Endothelial cell of umbilical vein (primary cell): ENCODE measurements around the gene CCL16. TPM values are rescaled to one million over a fixed set of nuclear protein-coding genes. Genes with fewer than 3 reads are reported as not detected.

Source experiments
- BruUV-seq: library from RNA; stranded (reverse); fragments of 400-500 nt; replicated peaks from 2 replicates; lab custom pipeline; 2021; lab: Mats Ljungman, UMichigan
- CTCF ChIA-PET: fragments of 300-600, 350-600 bp; sonication (Branson Sonifier 250); formaldehyde crosslinking; loops from one replicate; lab custom pipeline; 2021; ENCODE audit warnings: antibody characterized with exemption, inconsistent platforms; lab: Charles Lee
- POLR2A ChIA-PET: fragments of 300-600, 350-600 bp; sonication (Branson Sonifier 250); formaldehyde crosslinking; loops from one replicate; lab custom pipeline; 2021; ENCODE audit warnings: antibody characterized with exemption, inconsistent platforms; lab: Charles Lee
- DNase-seq: peaks from one replicate; pipeline ENCODE4 v3.0.0-alpha.2; 2011; ENCODE audit warnings: low read depth, low spot score
- FAIRE-seq: peaks from 2 replicates; lab custom pipeline; 2011; peaks lifted over from hg19 to GRCh38; lab: Jason Lieb, UNC
- H2AFZ ChIP-seq: 2 replicates; pipeline ENCODE4 v1.6.0; 2012; ENCODE audit warnings: low read depth, low read length, control low read depth, inconsistent platforms
- H3K27ac ChIP-seq: 2 replicates; pipeline ENCODE4 v1.5.1; 2011; ENCODE audit warnings: low read depth, mild to moderate bottlenecking, control low read depth, low read length, moderate library complexity; ENCODE audit not compliant: insufficient read depth
- H3K27me3 ChIP-seq, 2 experiments: 2 replicates each; pipeline versions ENCODE4 v1.6.0 to v1.6.1; 2011; ENCODE audit warnings: low read length in 2 of 2, mixed read lengths in 1 of 2; ENCODE audit not compliant: control insufficient read depth in 2 of 2, insufficient read depth in 2 of 2
- H3K36me3 ChIP-seq, 2 experiments: 2 replicates in 1 of 2; 3 replicates in 1 of 2; pipeline ENCODE4 v1.5.1; 2011; ENCODE audit warnings: low read length in 2 of 2, mild to moderate bottlenecking in 1 of 2, moderate library complexity in 1 of 2; ENCODE audit not compliant: control insufficient read depth in 2 of 2, insufficient read depth in 2 of 2; ENCODE audit errors: extremely low read depth in 1 of 2
- H3K4me1 ChIP-seq: 3 replicates; pipeline ENCODE4 v1.5.1; 2011; ENCODE audit warnings: mild to moderate bottlenecking, low read length; ENCODE audit not compliant: control insufficient read depth, insufficient read depth; ENCODE audit errors: extremely low read depth
- H3K4me2 ChIP-seq: 2 replicates; pipeline ENCODE4 v1.6.1; 2011; ENCODE audit warnings: low read length, control low read depth, mixed read lengths; ENCODE audit not compliant: insufficient read depth
- H3K4me3 ChIP-seq, 3 experiments: fragments of 200-600 bp in 1 of 3; sonication (generic), shearing (Covaris generic) in 1 of 3; replicated peaks in 1 of 3; 2 replicates each; pipeline ENCODE4 v1.5.1; 2011 to 2016; ENCODE audit warnings: control low read depth in 3 of 3, low read length in 3 of 3, mild to moderate bottlenecking in 2 of 3, inconsistent platforms in 1 of 3, low read depth in 1 of 3, moderate library complexity in 1 of 3; ENCODE audit not compliant: insufficient read depth in 1 of 3
- H3K79me2 ChIP-seq: 2 replicates; pipeline ENCODE4 v1.6.0; 2012; ENCODE audit warnings: low read length, inconsistent platforms; ENCODE audit not compliant: control insufficient read depth, insufficient read depth
- H3K9ac ChIP-seq: replicated peaks from 2 replicates; pipeline ENCODE3; 2011; ENCODE audit warnings: low read length, control low read depth; ENCODE audit not compliant: insufficient read depth; ENCODE audit errors: extremely low read depth
- H3K9me1 ChIP-seq: replicated peaks from 3 replicates; pipeline ENCODE4 v1.6.0; 2011; ENCODE audit warnings: mild to moderate bottlenecking, low read length; ENCODE audit not compliant: control insufficient read depth, insufficient read depth; ENCODE audit errors: extremely low read depth
- H3K9me3 ChIP-seq: replicated peaks from 2 replicates; pipeline ENCODE4 v1.5.1; 2012; ENCODE audit warnings: low read length, inconsistent platforms; ENCODE audit not compliant: control insufficient read depth, insufficient read depth
- H4K20me1 ChIP-seq: replicated peaks from 2 replicates; pipeline ENCODE3; 2011; ENCODE audit warnings: mild to moderate bottlenecking, low read length; ENCODE audit not compliant: control insufficient read depth, insufficient read depth; ENCODE audit errors: extremely low read depth
- EZH2 ChIP-seq: IDR thresholded peaks from 2 replicates; pipeline ENCODE4 v1.6.1; 2012; ENCODE audit warnings: borderline replicate concordance, low read depth, mild to moderate bottlenecking, moderate library complexity, low read length, inconsistent platforms; ENCODE audit not compliant: severe bottlenecking
- FOS ChIP-seq: IDR thresholded peaks from 2 replicates; pipeline ENCODE4 v1.6.1; 2011; ENCODE audit warnings: mild to moderate bottlenecking, low read length, moderate library complexity, borderline replicate concordance; ENCODE audit not compliant: insufficient read depth
- GATA2 ChIP-seq: IDR thresholded peaks from 2 replicates; pipeline ENCODE4 v1.7.0; 2011; ENCODE audit warnings: low read depth, mild to moderate bottlenecking, moderate library complexity, mixed read lengths, low read length; ENCODE audit not compliant: insufficient read length, insufficient read depth
- JUN ChIP-seq: IDR thresholded peaks from 2 replicates; pipeline ENCODE4 v1.6.1; 2011; ENCODE audit warnings: borderline replicate concordance, low read depth; ENCODE audit not compliant: insufficient read length, insufficient read depth
- MAX ChIP-seq: IDR thresholded peaks from 2 replicates; pipeline ENCODE4 v1.6.1; 2011; ENCODE audit not compliant: insufficient read depth, insufficient read length
- MYC ChIP-seq: IDR thresholded peaks from one replicate; pipeline ENCODE4 v1.6.1; 2011; ENCODE audit warnings: mild to moderate bottlenecking, low read depth, low read length
- POLR2A ChIP-seq: IDR thresholded peaks from 2 replicates; pipeline ENCODE4 v1.6.1; 2012; ENCODE audit warnings: low read depth, mild to moderate bottlenecking, control low read depth, low read length
- POLR2AphosphoS5 ChIP-seq: IDR thresholded peaks from 2 replicates; pipeline ENCODE4 v1.6.1; 2012; ENCODE audit warnings: low read depth, mild to moderate bottlenecking, control low read depth, low read length, moderate library complexity; ENCODE audit not compliant: insufficient read depth
- dilution Hi-C: fragments of 300-500 bp; cut with MboI; formaldehyde crosslinking; loops from one replicate; pipeline ENCODE4 v1.15.0; 2019; ENCODE audit warnings: low sequenced_read_pairs; ENCODE audit not compliant: extremely low pct_ligation_motif_present
- intact Hi-C: fragments of 100-400 bp; cut with micrococcal nuclease; formaldehyde crosslinking; loops from one replicate; pipeline ENCODE4 v1.10.0; 2022
- polyA plus RNA-seq, 4 experiments: library from polyadenylated mRNA; depleted of rRNA in 3 of 4; stranded (reverse) in 3 of 4; unstranded in 1 of 4; fragments of >200 nt; gene quantifications; 2 replicates each; pipeline versions ENCODE4 v1.2.1 to v1.2.3, GENCODE V29; 2011 to 2012; ENCODE audit warnings: missing spikeins in 1 of 4
- total RNA-seq: library from RNA; stranded (reverse); gene quantifications from 2 replicates; pipeline ENCODE4 v1.2.3, GENCODE V29; 2021
- TF ChIP-seq, protein P1 (sequence below), 2 donors: IDR thresholded peaks; 1 replicate in 1 of 2; 2 replicates in 1 of 2; pipeline ENCODE4 v1.5.1; 2011; ENCODE audit warnings: low read length in 2 of 2, mild to moderate bottlenecking in 2 of 2, moderate library complexity in 2 of 2, control low read depth in 1 of 2, inconsistent platforms in 1 of 2, low read depth in 1 of 2; ENCODE audit not compliant: insufficient read depth in 1 of 2; ENCODE audit errors: extremely low read depth in 1 of 2

CCL16 gene
- total and polyA plus RNA-seq, 2 donors (not counting 3 experiments of a cell fraction or from before 2014, with no cell fraction given), result 0.18 to 0.51 TPM

DNA sequence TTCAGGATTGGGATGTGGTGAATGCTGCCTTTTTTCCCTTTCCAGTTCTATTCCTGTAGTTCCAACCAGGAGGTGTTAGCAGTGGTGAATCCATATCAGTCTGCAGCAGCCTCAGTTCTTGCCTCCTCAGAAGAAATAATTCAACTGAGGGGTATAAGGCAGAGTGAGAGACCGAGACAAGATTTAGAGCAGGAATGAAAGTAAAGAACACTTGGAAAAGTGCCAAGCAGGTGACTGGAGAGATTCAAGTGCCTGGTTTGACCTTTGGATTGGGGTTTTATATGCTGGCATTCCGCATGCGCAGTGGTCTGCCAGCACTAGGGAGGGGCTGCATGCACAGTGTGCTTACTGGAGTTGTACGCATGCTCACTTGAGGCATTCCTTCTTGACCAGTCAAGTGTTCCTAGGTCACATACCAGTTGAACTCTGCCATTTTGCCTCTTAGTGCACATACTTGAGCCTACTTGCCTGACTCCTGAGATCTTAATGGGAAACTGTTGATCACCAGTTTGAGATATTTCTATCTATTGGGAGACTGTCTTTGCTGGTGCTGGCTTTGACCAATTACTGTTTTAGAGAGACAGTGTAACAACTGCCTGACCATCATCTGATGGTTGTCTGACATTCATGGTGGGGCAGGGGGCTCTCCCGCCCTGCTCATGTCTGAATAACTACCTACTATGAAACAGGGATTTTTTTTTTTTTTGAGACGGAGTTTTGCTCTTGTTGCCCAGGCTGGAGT is 20.7 kb upstream of the CCL16 start:
- intact Hi-C loops, result no loop called here

GRCh38 chr17:36001110-36001771 is 19.9 kb upstream of the CCL16 start, which contains the start of gene CCL15:
Gene CCL15 (minus strand): TSS chr17:36001553. CDS start chr17:36001492, 61 bp downstream.
- dilution Hi-C loops (no loop called here), intact Hi-C loops (no loop called here)
- Histone ChIP-seq H3K9ac (no peak within 1 kb of the TSS), H3K4me3 (no peak within 1 kb of the TSS), H3K27me3 (peaks cover 0 to 2% of the 10 kb centered on the region in 2 experiments), H3K4me2 (no peak within 1 kb of the TSS), H4K20me1 (no peaks in the 10 kb centered on the region), H3K79me2 (no peaks in the 10 kb centered on the region), H3K4me1 (no peaks in the 10 kb centered on the region), H3K9me1 (no peaks in the 10 kb centered on the region), H3K9me3 (no peaks in the 10 kb centered on the region), H3K36me3 (no peaks in the 10 kb centered on the region), H3K27ac (no peak within 1 kb of the TSS), H2AFZ (no peak within 1 kb of the TSS)
- no TSS peak for BruUV-seq
- CTCF ChIA-PET, result interaction anchor here (0.7 to 1.9 kb wide), 5 partner anchors 8 to 71 kb away, joined by 3 to 10 read pairs (median 4); no protein-coding TSS in a partner anchor
- POLR2A ChIA-PET, result no interaction called here
- DNase-seq (no peak), FAIRE-seq (no peak)
- TF ChIP-seq GATA2 (no peak), EZH2 (no peak), MYC (no peak), MAX (no peak), POLR2A (no peak), JUN (no peak), POLR2AphosphoS5 (no peak), FOS (no peak)
- TF ChIP-seq, protein P1, sequence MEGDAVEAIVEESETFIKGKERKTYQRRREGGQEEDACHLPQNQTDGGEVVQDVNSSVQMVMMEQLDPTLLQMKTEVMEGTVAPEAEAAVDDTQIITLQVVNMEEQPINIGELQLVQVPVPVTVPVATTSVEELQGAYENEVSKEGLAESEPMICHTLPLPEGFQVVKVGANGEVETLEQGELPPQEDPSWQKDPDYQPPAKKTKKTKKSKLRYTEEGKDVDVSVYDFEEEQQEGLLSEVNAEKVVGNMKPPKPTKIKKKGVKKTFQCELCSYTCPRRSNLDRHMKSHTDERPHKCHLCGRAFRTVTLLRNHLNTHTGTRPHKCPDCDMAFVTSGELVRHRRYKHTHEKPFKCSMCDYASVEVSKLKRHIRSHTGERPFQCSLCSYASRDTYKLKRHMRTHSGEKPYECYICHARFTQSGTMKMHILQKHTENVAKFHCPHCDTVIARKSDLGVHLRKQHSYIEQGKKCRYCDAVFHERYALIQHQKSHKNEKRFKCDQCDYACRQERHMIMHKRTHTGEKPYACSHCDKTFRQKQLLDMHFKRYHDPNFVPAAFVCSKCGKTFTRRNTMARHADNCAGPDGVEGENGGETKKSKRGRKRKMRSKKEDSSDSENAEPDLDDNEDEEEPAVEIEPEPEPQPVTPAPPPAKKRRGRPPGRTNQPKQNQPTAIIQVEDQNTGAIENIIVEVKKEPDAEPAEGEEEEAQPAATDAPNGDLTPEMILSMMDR (IDR thresholded peaks at IDR 0.05; ENCODE audit: extremely low read depth in 1 of 2, insufficient read depth in 1 of 2, low read depth in 1 of 2, low read length in 2 of 2), result no peak

More for the DNA sequence above, 20.7 kb upstream of the CCL16 start:
- H3K4me2 ChIP-seq, result no peak overlapping the region
- FAIRE-seq, result no peak
- H2AFZ ChIP-seq, result no peak overlapping the region
- no peaks in the 10 kb centered on the region for H4K20me1 ChIP-seq
- H3K27me3 ChIP-seq, result peaks cover 0 to 2% of the 10 kb centered on the region in 2 experiments
- ChIA-PET CTCF (interaction anchor here (0.7 to 1.9 kb wide), 4 partner anchors 9 to 70 kb away, joined by 3 to 10 read pairs (median 6); no protein-coding TSS in a partner anchor), POLR2A (no interaction called here)
- no TSS peak for BruUV-seq
- DNase-seq, result no peak
- no peak overlapping the region for H3K4me3 ChIP-seq
- no peaks in the 10 kb centered on the region for H3K9me1 ChIP-seq
- no peaks in the 10 kb centered on the region for H3K4me1 ChIP-seq
- H3K79me2 ChIP-seq, result no peaks in the 10 kb centered on the region
- no peak overlapping the region for H3K9ac ChIP-seq
- no peaks in the 10 kb centered on the region for H3K9me3 ChIP-seq
- no peak for TF ChIP-seq EZH2
- TF ChIP-seq POLR2A, result no peak
- TF ChIP-seq MYC, result no peak
- TF ChIP-seq MAX, result no peak
- no peak for TF ChIP-seq FOS
- no peak overlapping the region for H3K27ac ChIP-seq
- dilution Hi-C loops, result no loop called here
- no peaks in the 10 kb centered on the region for H3K36me3 ChIP-seq
